Upper lobe of right lung (tissue), 1 donor: ENCODE data around the gene NCEH1. TPM values are rescaled to one million over a fixed set of nuclear protein-coding genes. Genes with fewer than 3 reads are reported as not detected.
A peak's percentile ranks its signal among the peaks of the same experiment; 100 is the strongest.

Experiments
- ATAC-seq: fragments of 200-7000 bp; cut with Tn5 transposase; one replicate; pipeline ENCODE4 v1.9.1; 2020; ENCODE audit warnings: mild to moderate bottlenecking, moderate library complexity
- DNase-seq: peaks from one replicate; pipeline ENCODE4 v3.0.0-alpha.2; 2020
- H3K27ac ChIP-seq: fragments of 200-600 bp; one replicate; pipeline ENCODE4 v1.8.0; 2022
- H3K27me3 ChIP-seq: fragments of 200-600 bp; one replicate; pipeline ENCODE4 v1.8.0; 2022; ENCODE audit warnings: mild to moderate bottlenecking
- H3K36me3 ChIP-seq: fragments of 200-600 bp; one replicate; pipeline ENCODE4 v1.8.0; 2022
- H3K4me1 ChIP-seq: fragments of 200-600 bp; one replicate; pipeline ENCODE4 v1.8.0; 2022
- H3K4me3 ChIP-seq: fragments of 200-600 bp; one replicate; pipeline ENCODE4 v1.8.0; 2022; ENCODE audit warnings: mild to moderate bottlenecking
- H3K9me3 ChIP-seq: fragments of 200-600 bp; one replicate; pipeline ENCODE4 v1.8.0; 2022
- intact Hi-C: fragments of 100-400 bp; cut with DNase I; formaldehyde crosslinking; loops from one replicate; pipeline ENCODE4 v1.11.0; 2022
- total RNA-seq: library from RNA; stranded (reverse); fragmentation: NEBNext Ultra II Directional; extraction: Animal tissue kit (Norgen Biotek cat#: 25700); gene quantifications from one replicate; pipeline ENCODE4 v1.2.1, GENCODE V29; 2021
- TF ChIP-seq, protein P1 (sequence below): fragments of 200-600 bp; IDR thresholded peaks from one replicate; pipeline ENCODE4 v1.8.0; 2022; ENCODE audit warnings: antibody characterized with exemption
- donor health status: DM: no; HTN: yes; CAD: no; lungs with severe emphysema.

NCEH1 gene
- total RNA-seq, 1 donor from 2014 or later = 62.1 TPM

- intact Hi-C loops = no loop called here
- Histone ChIP-seq H3K4me3 (no peak overlapping the region), H3K4me1 (peaks cover 25% of the 10 kb centered on the region), H3K36me3 (no peaks in the 10 kb centered on the region), H3K27ac (no peak overlapping the region), H3K27me3 (no peaks in the 10 kb centered on the region), H3K9me3 (no peaks in the 10 kb centered on the region)
- TF ChIP-seq, protein P1, sequence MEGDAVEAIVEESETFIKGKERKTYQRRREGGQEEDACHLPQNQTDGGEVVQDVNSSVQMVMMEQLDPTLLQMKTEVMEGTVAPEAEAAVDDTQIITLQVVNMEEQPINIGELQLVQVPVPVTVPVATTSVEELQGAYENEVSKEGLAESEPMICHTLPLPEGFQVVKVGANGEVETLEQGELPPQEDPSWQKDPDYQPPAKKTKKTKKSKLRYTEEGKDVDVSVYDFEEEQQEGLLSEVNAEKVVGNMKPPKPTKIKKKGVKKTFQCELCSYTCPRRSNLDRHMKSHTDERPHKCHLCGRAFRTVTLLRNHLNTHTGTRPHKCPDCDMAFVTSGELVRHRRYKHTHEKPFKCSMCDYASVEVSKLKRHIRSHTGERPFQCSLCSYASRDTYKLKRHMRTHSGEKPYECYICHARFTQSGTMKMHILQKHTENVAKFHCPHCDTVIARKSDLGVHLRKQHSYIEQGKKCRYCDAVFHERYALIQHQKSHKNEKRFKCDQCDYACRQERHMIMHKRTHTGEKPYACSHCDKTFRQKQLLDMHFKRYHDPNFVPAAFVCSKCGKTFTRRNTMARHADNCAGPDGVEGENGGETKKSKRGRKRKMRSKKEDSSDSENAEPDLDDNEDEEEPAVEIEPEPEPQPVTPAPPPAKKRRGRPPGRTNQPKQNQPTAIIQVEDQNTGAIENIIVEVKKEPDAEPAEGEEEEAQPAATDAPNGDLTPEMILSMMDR = no peak
- ATAC-seq = peak; percentile 53
- DNase-seq = no peak
These were observed 16.2 kb downstream of the NCEH1 start for GRCh38 chr3:172694573-172695246.

GRCh38 chr3:172692751-172693338, 18.0 kb downstream of the NCEH1 start:
- TF ChIP-seq, protein P1 = no peak
- DNase-seq (no peak), ATAC-seq (peak; percentile 67)
- Histone ChIP-seq H3K36me3 (no peaks in the 10 kb centered on the region), H3K4me3 (no peak overlapping the region), H3K4me1 (peaks cover 22% of the 10 kb centered on the region), H3K27me3 (no peaks in the 10 kb centered on the region), H3K9me3 (no peaks in the 10 kb centered on the region), H3K27ac (no peak overlapping the region)
- intact Hi-C loops = no loop called here

DNA sequence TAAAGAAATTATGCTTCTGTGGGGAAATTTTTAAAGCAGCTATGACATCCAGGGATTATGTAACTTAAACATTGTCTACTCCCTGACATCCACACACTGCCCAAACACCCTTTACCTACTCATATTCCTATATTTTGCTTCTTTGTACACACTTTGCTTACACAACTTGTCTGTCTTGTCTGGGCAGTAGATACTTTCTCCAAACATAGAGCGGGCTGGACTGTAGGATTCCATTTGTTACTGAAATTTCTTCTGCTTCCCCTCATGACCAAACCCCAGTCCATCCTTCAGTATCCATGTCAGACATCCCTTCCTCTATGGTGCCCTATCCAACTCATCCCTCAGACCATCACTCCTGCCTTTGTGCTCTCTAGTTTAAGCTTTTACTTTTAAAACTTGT, 19.9 kb downstream of the NCEH1 start:
- H3K36me3 ChIP-seq = no peaks in the 10 kb centered on the region
- H3K27ac ChIP-seq = no peak overlapping the region
- no peak overlapping the region for H3K4me3 ChIP-seq
- ATAC-seq = no peak
- TF ChIP-seq, protein P1 = no peak
- H3K9me3 ChIP-seq = no peaks in the 10 kb centered on the region
- no peak for DNase-seq
- intact Hi-C loops = no loop called here
- H3K27me3 ChIP-seq = no peaks in the 10 kb centered on the region
- peaks cover 17% of the 10 kb centered on the region for H3K4me1 ChIP-seq

- TF ChIP-seq, protein P1 = no peak
- peak; percentile 44 for ATAC-seq
- H3K4me3 ChIP-seq = no peak overlapping the region
- no peaks in the 10 kb centered on the region for H3K36me3 ChIP-seq
- no peak for DNase-seq
- peaks cover 17% of the 10 kb centered on the region for H3K4me1 ChIP-seq
- intact Hi-C loops = no loop called here
- H3K9me3 ChIP-seq = no peaks in the 10 kb centered on the region
- H3K27ac ChIP-seq = no peak overlapping the region
- no peaks in the 10 kb centered on the region for H3K27me3 ChIP-seq
These were observed 22.3 kb downstream of the NCEH1 start for GRCh38 chr3:172688588-172688987.

GRCh38 chr3:172687501-172687900, 23.4 kb downstream of the NCEH1 start:
- ATAC-seq = no peak
- DNase-seq = no peak
- H3K4me3 ChIP-seq = no peak overlapping the region
- TF ChIP-seq, protein P1 = no peak
- no peak overlapping the region for H3K27ac ChIP-seq
- no peaks in the 10 kb centered on the region for H3K27me3 ChIP-seq
- peaks cover 12% of the 10 kb centered on the region for H3K4me1 ChIP-seq
- no peaks in the 10 kb centered on the region for H3K9me3 ChIP-seq
- H3K36me3 ChIP-seq = no peaks in the 10 kb centered on the region
- intact Hi-C loops = no loop called here
